BLaER1 (cell line): ENCODE measurements around the gene MAGOHB.

Experiments
- H3K27ac ChIP-seq: shearing (Covaris generic); formaldehyde crosslinking; 2 replicates; pipeline ENCODE4 v1.8.1; 2022
- H3K27me3 ChIP-seq: shearing (Covaris generic); formaldehyde crosslinking; 2 replicates; pipeline ENCODE4 v1.8.1; 2022
- H3K36me3 ChIP-seq: shearing (Covaris generic); formaldehyde crosslinking; 2 replicates; pipeline ENCODE4 v1.8.1; 2022
- H3K4me1 ChIP-seq: shearing (Covaris generic); formaldehyde crosslinking; 2 replicates; pipeline ENCODE4 v1.8.1; 2022
- H3K4me2 ChIP-seq: shearing (Covaris generic); formaldehyde crosslinking; 2 replicates; pipeline ENCODE4 v1.8.1; 2022
- H3K4me3 ChIP-seq: shearing (Covaris generic); formaldehyde crosslinking; 2 replicates; pipeline ENCODE4 v1.8.1; 2022
- H3K9ac ChIP-seq: shearing (Covaris generic); formaldehyde crosslinking; 2 replicates; pipeline ENCODE4 v1.8.1; 2022
- H3K9me3 ChIP-seq: shearing (Covaris generic); formaldehyde crosslinking; 2 replicates; pipeline ENCODE4 v1.8.1; 2022
- H4K20me1 ChIP-seq: shearing (Covaris generic); formaldehyde crosslinking; 2 replicates; pipeline ENCODE4 v1.8.1; 2022
- Cebpa-rat ChIP-seq: shearing (Covaris generic); IDR thresholded peaks from 2 replicates; pipeline ENCODE4 v1.8.1; 2022

MAGOHB gene

DNA sequence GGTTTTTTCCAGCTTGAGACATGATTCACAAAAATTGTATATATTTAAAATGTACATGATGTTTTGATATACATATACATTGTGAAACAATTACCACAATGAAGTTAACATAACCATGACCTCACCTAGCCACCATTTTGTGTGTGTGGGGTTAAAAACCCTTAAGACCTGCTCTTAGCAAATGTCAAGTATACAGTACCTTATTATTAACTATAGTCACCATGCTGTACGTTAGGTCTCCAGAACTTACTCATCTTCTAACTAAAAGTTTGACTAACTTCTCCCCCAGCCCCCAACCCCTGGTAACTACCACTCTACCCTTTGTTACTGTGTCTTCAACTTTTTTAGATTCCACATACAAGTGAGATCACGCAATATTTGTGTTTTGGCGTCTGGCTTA, 55.1 kb downstream of the MAGOHB start:
- Histone ChIP-seq H3K4me2 (peak overlapping the region; percentile 60), H3K4me1 (peaks cover 38% of the 10 kb centered on the region), H3K9ac (no peak overlapping the region), H3K27ac (no peak overlapping the region), H3K9me3 (no peaks in the 10 kb centered on the region; the same call in 1 of the 2 replicates), H3K36me3 (no peaks in the 10 kb centered on the region), H4K20me1 (no peaks in the 10 kb centered on the region), H3K27me3 (no peaks in the 10 kb centered on the region), H3K4me3 (no peak overlapping the region)
- TF ChIP-seq Cebpa-rat, result no peak

GRCh38 chr12:10557766-10558165, 55.6 kb downstream of the MAGOHB start:
- TF ChIP-seq Cebpa-rat, result no peak
- Histone ChIP-seq H3K4me3 (no peak overlapping the region), H3K9me3 (no peaks in the 10 kb centered on the region; the same call in 1 of the 2 replicates), H3K27ac (no peak overlapping the region), H3K36me3 (no peaks in the 10 kb centered on the region), H4K20me1 (no peaks in the 10 kb centered on the region), H3K4me1 (peaks cover 38% of the 10 kb centered on the region), H3K9ac (no peak overlapping the region), H3K27me3 (no peaks in the 10 kb centered on the region), H3K4me2 (peak overlapping the region; percentile 60)

- H3K36me3 ChIP-seq, result no peaks in the 10 kb centered on the region
- no peak overlapping the region for H3K27ac ChIP-seq
- no peaks in the 10 kb centered on the region for H4K20me1 ChIP-seq
- H3K9me3 ChIP-seq, result no peaks in the 10 kb centered on the region; the same call in 1 of the 2 replicates
- peaks cover 38% of the 10 kb centered on the region for H3K4me1 ChIP-seq
- TF ChIP-seq Cebpa-rat, result no peak
- no peak overlapping the region for H3K9ac ChIP-seq
- no peaks in the 10 kb centered on the region for H3K27me3 ChIP-seq
- H3K4me2 ChIP-seq, result peak overlapping the region; percentile 60
- no peak overlapping the region for H3K4me3 ChIP-seq
Observed at GRCh38 chr12:10557329-10557728, 56.1 kb downstream of the MAGOHB start.

DNA sequence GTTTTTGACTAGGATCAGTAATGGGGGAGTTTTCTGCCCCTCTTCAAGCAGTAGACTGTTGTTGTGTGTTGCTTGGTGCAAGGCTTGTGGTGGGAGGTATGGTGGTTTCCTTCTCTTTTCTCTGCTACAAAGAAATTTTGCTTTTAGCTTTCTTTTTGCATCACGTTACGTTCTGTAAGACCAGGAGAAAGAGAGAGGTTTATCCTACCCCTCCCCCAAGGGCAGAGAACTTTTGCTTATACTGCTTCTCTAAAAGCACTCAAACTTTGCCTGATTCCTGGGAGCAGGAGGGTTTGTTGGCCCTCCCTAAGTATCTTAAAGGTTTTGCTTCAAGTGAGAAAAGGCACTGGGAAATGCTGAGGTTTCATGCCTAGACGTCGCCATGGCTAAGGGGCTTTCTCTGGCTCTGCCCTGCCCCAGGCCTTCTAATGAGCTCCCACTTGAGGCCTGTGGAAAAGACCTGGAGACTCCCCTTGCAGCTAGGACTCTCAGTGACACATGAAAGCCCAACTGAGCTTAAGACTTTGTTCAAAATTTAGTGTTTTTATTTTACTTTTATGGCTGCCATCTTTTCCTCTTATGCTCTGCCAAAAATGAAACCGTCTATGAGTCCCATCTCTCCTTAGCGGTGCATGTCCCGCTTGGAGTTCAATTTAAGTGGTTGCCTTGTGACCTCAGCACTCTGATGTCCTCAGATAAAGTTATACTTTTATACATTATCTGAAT, 58.5 kb downstream of the MAGOHB start:
- H3K9me3 ChIP-seq, result peaks cover 6% of the 10 kb centered on the region
- no peaks in the 10 kb centered on the region for H3K36me3 ChIP-seq
- no peaks in the 10 kb centered on the region for H4K20me1 ChIP-seq
- no peak overlapping the region for H3K9ac ChIP-seq
- no peak for TF ChIP-seq Cebpa-rat
- H3K4me1 ChIP-seq, result peaks cover 32% of the 10 kb centered on the region
- no peaks in the 10 kb centered on the region for H3K27me3 ChIP-seq
- H3K27ac ChIP-seq, result no peak overlapping the region
- H3K4me2 ChIP-seq, result no peak overlapping the region
- H3K4me3 ChIP-seq, result no peak overlapping the region

GRCh38 chr12:10554228-10554755, 59.1 kb downstream of the MAGOHB start:
- no peak overlapping the region for H3K9ac ChIP-seq
- no peak overlapping the region for H3K4me3 ChIP-seq
- no peak overlapping the region for H3K4me2 ChIP-seq

More at GRCh38 chr12:10554228-10554755, 59.1 kb downstream of the MAGOHB start:
- peaks cover 26% of the 10 kb centered on the region for H3K4me1 ChIP-seq
- no peaks in the 10 kb centered on the region for H3K36me3 ChIP-seq
- no peak for TF ChIP-seq Cebpa-rat
- no peaks in the 10 kb centered on the region for H4K20me1 ChIP-seq
- peaks cover 6% of the 10 kb centered on the region for H3K9me3 ChIP-seq
- no peak overlapping the region for H3K27ac ChIP-seq
- H3K27me3 ChIP-seq, result no peaks in the 10 kb centered on the region
